Measurements from ENCODE around the gene RGSL1. TPM values are rescaled to one million over a fixed set of nuclear protein-coding genes. Genes with fewer than 3 reads are reported as not detected.
A peak's percentile ranks its signal among the peaks of the same experiment; 100 is the strongest.

Gene RGSL1
- total RNA-seq, 1 experiment from 2014 or later, result 0.22 TPM

GRCh38 chr1:182457844-182458243 lies 7.9 kb downstream of the RGSL1 start:
- Histone ChIP-seq H3K36me3 (ENCODE audit: insufficient read depth, low read length) (no peaks in the 10 kb centered on the region), H2AFZ (ENCODE audit: low read length) (no peak overlapping the region), H3K27me3 (ENCODE audit: low read length) (no peaks in the 10 kb centered on the region), H3K9ac (ENCODE audit: low read length) (no peak overlapping the region), H3K4me1 (ENCODE audit: low read length) (peaks cover 21% of the 10 kb centered on the region), H3K9me3 (ENCODE audit: low read length) (no peaks in the 10 kb centered on the region), H3K4me2 (ENCODE audit: low read depth, low read length, poor library complexity, severe bottlenecking) (no peak overlapping the region), H3K4me3 (ENCODE audit: low read length) (no peak overlapping the region), H4K20me1 (ENCODE audit: insufficient read depth, low read depth, low read length) (no peaks in the 10 kb centered on the region), H3K79me2 (ENCODE audit: low read length) (no peaks in the 10 kb centered on the region), H3K9me2 (replicated peaks; ENCODE audit: insufficient read depth, low read length) (no peaks in the 10 kb centered on the region), H3K27ac (ENCODE audit: low read length) (no peak overlapping the region)
- DNase-seq, result no peak

- Histone ChIP-seq H3K4me1 (ENCODE audit: low read length) (no peaks in the 10 kb centered on the region; the same call in 1 of the 2 replicates), H3K9ac (ENCODE audit: low read length) (no peak overlapping the region), H3K4me2 (ENCODE audit: low read depth, low read length, poor library complexity, severe bottlenecking) (no peak overlapping the region), H4K20me1 (ENCODE audit: insufficient read depth, low read depth, low read length) (no peaks in the 10 kb centered on the region), H3K4me3 (ENCODE audit: low read length) (no peak overlapping the region), H2AFZ (ENCODE audit: low read length) (no peak overlapping the region), H3K9me2 (replicated peaks; ENCODE audit: insufficient read depth, low read length) (no peaks in the 10 kb centered on the region), H3K36me3 (ENCODE audit: insufficient read depth, low read length) (no peaks in the 10 kb centered on the region), H3K27me3 (ENCODE audit: low read length) (no peaks in the 10 kb centered on the region), H3K9me3 (ENCODE audit: low read length) (no peaks in the 10 kb centered on the region), H3K79me2 (ENCODE audit: low read length) (no peaks in the 10 kb centered on the region), H3K27ac (ENCODE audit: low read length) (no peak overlapping the region)
- DNase-seq, result no peak
These were observed 10.0 kb downstream of the RGSL1 start for GRCh38 chr1:182459949-182460348.

GRCh38 chr1:182460550-182460951 lies 10.6 kb downstream of the RGSL1 start:
- Histone ChIP-seq H2AFZ (ENCODE audit: low read length) (no peak overlapping the region), H3K9me3 (ENCODE audit: low read length) (no peaks in the 10 kb centered on the region), H3K9ac (ENCODE audit: low read length) (no peak overlapping the region), H3K4me2 (ENCODE audit: low read depth, low read length, poor library complexity, severe bottlenecking) (no peak overlapping the region), H3K9me2 (replicated peaks; ENCODE audit: insufficient read depth, low read length) (no peaks in the 10 kb centered on the region), H4K20me1 (ENCODE audit: insufficient read depth, low read depth, low read length) (no peaks in the 10 kb centered on the region), H3K27me3 (ENCODE audit: low read length) (no peaks in the 10 kb centered on the region), H3K4me1 (ENCODE audit: low read length) (no peaks in the 10 kb centered on the region; the same call in 1 of the 2 replicates), H3K79me2 (ENCODE audit: low read length) (no peaks in the 10 kb centered on the region), H3K4me3 (ENCODE audit: low read length) (no peak overlapping the region), H3K27ac (ENCODE audit: low read length) (no peak overlapping the region), H3K36me3 (ENCODE audit: insufficient read depth, low read length) (no peaks in the 10 kb centered on the region)
- no peak for DNase-seq

GRCh38 chr1:182473556-182473955 lies 23.6 kb downstream of the RGSL1 start:
- H3K27me3 ChIP-seq (ENCODE audit: low read length), result no peaks in the 10 kb centered on the region
- H3K4me3 ChIP-seq (ENCODE audit: low read length), result no peak overlapping the region
- no peak overlapping the region for H3K27ac ChIP-seq (ENCODE audit: low read length)
- no peak overlapping the region for H2AFZ ChIP-seq (ENCODE audit: low read length)
- no peaks in the 10 kb centered on the region for H3K4me1 ChIP-seq (ENCODE audit: low read length)
- H4K20me1 ChIP-seq (ENCODE audit: insufficient read depth, low read depth, low read length), result no peaks in the 10 kb centered on the region
- no peaks in the 10 kb centered on the region for H3K79me2 ChIP-seq (ENCODE audit: low read length)
- H3K9me2 ChIP-seq (replicated peaks; ENCODE audit: insufficient read depth, low read length), result no peaks in the 10 kb centered on the region
- no peaks in the 10 kb centered on the region; the same call in 1 of the 2 replicates for H3K36me3 ChIP-seq (ENCODE audit: insufficient read depth, low read length)
- DNase-seq, result no peak
- peaks cover 14% of the 10 kb centered on the region for H3K9me3 ChIP-seq (ENCODE audit: low read length)
- no peak overlapping the region for H3K9ac ChIP-seq (ENCODE audit: low read length)
- no peak overlapping the region for H3K4me2 ChIP-seq (ENCODE audit: low read depth, low read length, poor library complexity, severe bottlenecking)

- Histone ChIP-seq H2AFZ (ENCODE audit: low read length) (no peak overlapping the region), H3K9ac (ENCODE audit: low read length) (no peak overlapping the region), H3K9me2 (replicated peaks; ENCODE audit: insufficient read depth, low read length) (no peaks in the 10 kb centered on the region), H3K27ac (ENCODE audit: low read length) (no peak overlapping the region), H3K4me2 (ENCODE audit: low read depth, low read length, poor library complexity, severe bottlenecking) (no peak overlapping the region), H3K79me2 (ENCODE audit: low read length) (no peaks in the 10 kb centered on the region), H3K9me3 (ENCODE audit: low read length) (peaks cover 33% of the 10 kb centered on the region), H3K4me1 (ENCODE audit: low read length) (peaks cover 2% of the 10 kb centered on the region), H3K27me3 (ENCODE audit: low read length) (no peaks in the 10 kb centered on the region), H3K36me3 (ENCODE audit: insufficient read depth, low read length) (peaks cover 4% of the 10 kb centered on the region; the same call in 1 of the 2 replicates), H4K20me1 (ENCODE audit: insufficient read depth, low read depth, low read length) (no peaks in the 10 kb centered on the region), H3K4me3 (ENCODE audit: low read length) (no peak overlapping the region)
- no peak for DNase-seq
These were observed 26.7 kb downstream of the RGSL1 start for GRCh38 chr1:182476625-182477024.

GRCh38 chr1:182478238-182478637 lies 28.3 kb downstream of the RGSL1 start:
- Histone ChIP-seq H3K9me2 (replicated peaks; ENCODE audit: insufficient read depth, low read length) (no peaks in the 10 kb centered on the region), H3K36me3 (ENCODE audit: insufficient read depth, low read length) (peaks cover 4% of the 10 kb centered on the region; the same call in 1 of the 2 replicates), H3K27ac (ENCODE audit: low read length) (no peak overlapping the region), H4K20me1 (ENCODE audit: insufficient read depth, low read depth, low read length) (no peaks in the 10 kb centered on the region), H3K9ac (ENCODE audit: low read length) (no peak overlapping the region), H3K4me3 (ENCODE audit: low read length) (no peak overlapping the region), H3K27me3 (ENCODE audit: low read length) (no peaks in the 10 kb centered on the region), H3K79me2 (ENCODE audit: low read length) (no peaks in the 10 kb centered on the region), H3K4me2 (ENCODE audit: low read depth, low read length, poor library complexity, severe bottlenecking) (no peak overlapping the region), H3K4me1 (ENCODE audit: low read length) (peaks cover 18% of the 10 kb centered on the region), H3K9me3 (ENCODE audit: low read length) (peaks cover 43% of the 10 kb centered on the region), H2AFZ (ENCODE audit: low read length) (no peak overlapping the region)
- DNase-seq, result peak; percentile 71

GRCh38 chr1:182484067-182484466 lies 34.1 kb downstream of the RGSL1 start:
- Histone ChIP-seq H2AFZ (ENCODE audit: low read length) (peak overlapping the region; percentile 52; the same call in 1 of the 2 replicates), H3K27me3 (ENCODE audit: low read length) (no peaks in the 10 kb centered on the region), H3K9me3 (ENCODE audit: low read length) (peaks cover 24% of the 10 kb centered on the region), H3K79me2 (ENCODE audit: low read length) (no peaks in the 10 kb centered on the region), H3K36me3 (ENCODE audit: insufficient read depth, low read length) (0 out of 2 replicates have a peak, but pooled peaks cover 4% of the 10 kb centered on the region), H3K27ac (ENCODE audit: low read length) (peak overlapping the region; percentile 98), H3K9me2 (replicated peaks; ENCODE audit: insufficient read depth, low read length) (no peaks in the 10 kb centered on the region), H4K20me1 (ENCODE audit: insufficient read depth, low read depth, low read length) (no peaks in the 10 kb centered on the region), H3K4me1 (ENCODE audit: low read length) (peaks cover 51% of the 10 kb centered on the region), H3K9ac (ENCODE audit: low read length) (peak overlapping the region; percentile 69), H3K4me3 (ENCODE audit: low read length) (peak overlapping the region; percentile 33; the same call in 1 of the 2 replicates), H3K4me2 (ENCODE audit: low read depth, low read length, poor library complexity, severe bottlenecking) (peak overlapping the region; percentile 71)
- DNase-seq, result peak; percentile 67

- Histone ChIP-seq H3K4me2 (ENCODE audit: low read depth, low read length, poor library complexity, severe bottlenecking) (peak overlapping the region; percentile 71), H3K79me2 (ENCODE audit: low read length) (no peaks in the 10 kb centered on the region), H3K4me1 (ENCODE audit: low read length) (peaks cover 51% of the 10 kb centered on the region), H3K27ac (ENCODE audit: low read length) (peak overlapping the region; percentile 98), H2AFZ (ENCODE audit: low read length) (no peak overlapping the region), H3K27me3 (ENCODE audit: low read length) (no peaks in the 10 kb centered on the region), H3K9me2 (replicated peaks; ENCODE audit: insufficient read depth, low read length) (no peaks in the 10 kb centered on the region), H3K9me3 (ENCODE audit: low read length) (peaks cover 19% of the 10 kb centered on the region), H4K20me1 (ENCODE audit: insufficient read depth, low read depth, low read length) (no peaks in the 10 kb centered on the region), H3K36me3 (ENCODE audit: insufficient read depth, low read length) (0 out of 2 replicates have a peak, but pooled peaks cover 4% of the 10 kb centered on the region), H3K4me3 (ENCODE audit: low read length) (peak overlapping the region; percentile 47), H3K9ac (ENCODE audit: low read length) (peak overlapping the region; percentile 72)
- DNase-seq, result peak; percentile 98
These were observed 34.7 kb downstream of the RGSL1 start for GRCh38 chr1:182484531-182485257.

Measured in Karpas-422 (cell line).